ENCODE data around the gene FGF12.
"Not testable (repeated sequence)": the region's sequence is repeated elsewhere in the genome, so short reads cannot be mapped to it uniquely, and the experiment has no call there.

Gene FGF12

GRCh38 chr3:192727032-192727847, at the start of gene FGF12:
Gene FGF12 (minus strand): TSS chr3:192727541.
- no peak for DNase-seq

GRCh38 chr3:192774341-192774740, 47.0 kb upstream of the FGF12 start:
- DNase-seq = not testable (repeated sequence)

GRCh38 chr3:192772240-192772894, 45.0 kb upstream of the FGF12 start:
- DNase-seq = no peak

GRCh38 chr3:192758654-192759053, 31.3 kb upstream of the FGF12 start:
- no peak for DNase-seq

- no peak for DNase-seq
These were observed 23.8 kb upstream of the FGF12 start for GRCh38 chr3:192751148-192751547.

- no peak for DNase-seq
These were observed 22.9 kb upstream of the FGF12 start for GRCh38 chr3:192750201-192750600.

- no peak for DNase-seq
These were observed 20.4 kb upstream of the FGF12 start for GRCh38 chr3:192747746-192748145.

- DNase-seq = no peak
These were observed 19.8 kb upstream of the FGF12 start for GRCh38 chr3:192747145-192747544.

GRCh38 chr3:192745150-192745549, 17.8 kb upstream of the FGF12 start:
- no peak for DNase-seq

- not testable (repeated sequence) for DNase-seq
These were observed 17.3 kb upstream of the FGF12 start for GRCh38 chr3:192744604-192745003.

- no peak for DNase-seq
These were observed 10.2 kb upstream of the FGF12 start for GRCh38 chr3:192737506-192737905.

- no peak for DNase-seq
These were observed 3.9 kb upstream of the FGF12 start for GRCh38 chr3:192731233-192731632.

GRCh38 chr3:192726385-192726784, 956 bp downstream of the FGF12 start:
- DNase-seq = no peak

- no peak for DNase-seq
These were observed 7.4 kb downstream of the FGF12 start for GRCh38 chr3:192719964-192720363.

GRCh38 chr3:192718156-192718555, 9.2 kb downstream of the FGF12 start:
- DNase-seq = no peak

GRCh38 chr3:192715126-192715525, 12.2 kb downstream of the FGF12 start:
- DNase-seq = no peak

GRCh38 chr3:192711126-192711525, 16.2 kb downstream of the FGF12 start:
- DNase-seq = not testable (repeated sequence)

GRCh38 chr3:192710366-192710765, 17.0 kb downstream of the FGF12 start:
- DNase-seq = no peak

GRCh38 chr3:192706272-192706671, 21.1 kb downstream of the FGF12 start:
- DNase-seq = no peak

GRCh38 chr3:192700885-192701284, 26.5 kb downstream of the FGF12 start:
- no peak for DNase-seq

GRCh38 chr3:192696943-192697587, 30.3 kb downstream of the FGF12 start:
- DNase-seq = no peak

- DNase-seq = no peak
These were observed 39.7 kb downstream of the FGF12 start for GRCh38 chr3:192687488-192688152.

GRCh38 chr3:192685801-192686200, 41.5 kb downstream of the FGF12 start:
- no peak for DNase-seq
